ENCODE results near the gene ONECUT2. TPM values are rescaled to one million over a fixed set of nuclear protein-coding genes. Genes with fewer than 3 reads are reported as not detected.

Gene ONECUT2
- total and polyA plus RNA-seq, 4 donors = 1.8 to 5.7 (median 4.6) TPM

DNA sequence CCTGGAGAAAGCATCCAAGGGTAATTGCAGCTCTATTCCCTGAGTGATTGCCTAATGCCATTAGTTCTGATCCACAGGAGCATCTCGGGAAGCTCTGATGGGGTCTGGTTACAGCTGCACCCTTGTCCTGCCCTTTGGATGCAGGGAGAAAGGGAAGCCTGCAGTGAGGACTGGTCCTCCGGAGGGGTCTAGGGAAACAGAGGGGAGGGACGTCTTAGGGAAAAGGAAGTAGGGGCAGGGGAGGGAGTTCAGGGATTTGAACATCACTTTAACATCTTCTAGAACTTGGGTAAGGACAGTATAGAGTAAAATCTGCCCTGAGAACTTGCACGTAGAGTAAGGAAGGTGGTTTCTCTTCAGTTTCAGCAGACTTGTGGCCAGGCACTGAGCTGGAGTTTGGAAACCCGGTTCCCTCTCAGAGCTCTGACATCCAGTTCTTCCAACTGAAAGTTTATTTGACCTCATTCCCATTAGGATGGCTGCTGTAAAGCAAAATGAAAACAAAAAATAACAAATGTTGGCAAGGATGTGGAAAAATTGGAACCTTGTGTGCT lies 20.5 kb downstream of the ONECUT2 start:
- no peak overlapping the region for H3K9ac ChIP-seq (ENCODE audit: low read depth in 1 of 2, low read length in 2 of 2)
- no peak overlapping the region for H3K4me3 ChIP-seq (ENCODE audit: low read depth in 1 of 3, low read length in 3 of 3)
- DNase-seq (ENCODE audit: low spot score) = no peak
- H3K27ac ChIP-seq (ENCODE audit: low read depth in 1 of 2, low read length in 2 of 2) = no peak overlapping the region
- H3K36me3 ChIP-seq (ENCODE audit: control insufficient read depth in 4 of 4, insufficient read depth in 3 of 4, low read depth in 1 of 4, low read length in 3 of 4) = peaks cover 0 to 3% (median 0%) of the 10 kb centered on the region in 4 donors
- peaks cover 0 to 3% (median 1%) of the 10 kb centered on the region in 4 donors for H3K4me1 ChIP-seq (ENCODE audit: control insufficient read depth in 4 of 4, insufficient read depth in 4 of 4, low read length in 3 of 4)
- H3K9me3 ChIP-seq (ENCODE audit: control insufficient read depth in 4 of 4, low read length in 3 of 4) = no peaks in the 10 kb centered on the region
- no peaks in the 10 kb centered on the region for H3K27me3 ChIP-seq (ENCODE audit: control insufficient read depth in 4 of 4, insufficient read depth in 4 of 4, low read length in 3 of 4)
- TF ChIP-seq, protein P1, sequence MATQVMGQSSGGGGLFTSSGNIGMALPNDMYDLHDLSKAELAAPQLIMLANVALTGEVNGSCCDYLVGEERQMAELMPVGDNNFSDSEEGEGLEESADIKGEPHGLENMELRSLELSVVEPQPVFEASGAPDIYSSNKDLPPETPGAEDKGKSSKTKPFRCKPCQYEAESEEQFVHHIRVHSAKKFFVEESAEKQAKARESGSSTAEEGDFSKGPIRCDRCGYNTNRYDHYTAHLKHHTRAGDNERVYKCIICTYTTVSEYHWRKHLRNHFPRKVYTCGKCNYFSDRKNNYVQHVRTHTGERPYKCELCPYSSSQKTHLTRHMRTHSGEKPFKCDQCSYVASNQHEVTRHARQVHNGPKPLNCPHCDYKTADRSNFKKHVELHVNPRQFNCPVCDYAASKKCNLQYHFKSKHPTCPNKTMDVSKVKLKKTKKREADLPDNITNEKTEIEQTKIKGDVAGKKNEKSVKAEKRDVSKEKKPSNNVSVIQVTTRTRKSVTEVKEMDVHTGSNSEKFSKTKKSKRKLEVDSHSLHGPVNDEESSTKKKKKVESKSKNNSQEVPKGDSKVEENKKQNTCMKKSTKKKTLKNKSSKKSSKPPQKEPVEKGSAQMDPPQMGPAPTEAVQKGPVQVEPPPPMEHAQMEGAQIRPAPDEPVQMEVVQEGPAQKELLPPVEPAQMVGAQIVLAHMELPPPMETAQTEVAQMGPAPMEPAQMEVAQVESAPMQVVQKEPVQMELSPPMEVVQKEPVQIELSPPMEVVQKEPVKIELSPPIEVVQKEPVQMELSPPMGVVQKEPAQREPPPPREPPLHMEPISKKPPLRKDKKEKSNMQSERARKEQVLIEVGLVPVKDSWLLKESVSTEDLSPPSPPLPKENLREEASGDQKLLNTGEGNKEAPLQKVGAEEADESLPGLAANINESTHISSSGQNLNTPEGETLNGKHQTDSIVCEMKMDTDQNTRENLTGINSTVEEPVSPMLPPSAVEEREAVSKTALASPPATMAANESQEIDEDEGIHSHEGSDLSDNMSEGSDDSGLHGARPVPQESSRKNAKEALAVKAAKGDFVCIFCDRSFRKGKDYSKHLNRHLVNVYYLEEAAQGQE (IDR thresholded peaks at IDR 0.05) = no peak
- TF ChIP-seq HNF4G (IDR thresholded peaks at IDR 0.05) (no peak), FOXA1 (IDR thresholded peaks at IDR 0.05) (no peak), EGR1 (IDR thresholded peaks at IDR 0.05; ENCODE audit: low read depth in 2 of 2) (no peak), NR2F2 (IDR thresholded peaks at IDR 0.05) (no peak), YY1 (IDR thresholded peaks at IDR 0.05) (no peak), TAF1 (conservative IDR thresholded peaks at IDR 0.05) (no peak), GABPA (IDR thresholded peaks at IDR 0.05 in 1 of 2, conservative IDR thresholded peaks at IDR 0.05 in 1 of 2) (no peak), JUND (IDR thresholded peaks at IDR 0.05) (no peak), RAD21 (IDR thresholded peaks at IDR 0.05) (no peak), HNF4A (conservative IDR thresholded peaks at IDR 0.05) (no peak), FOXA2 (IDR thresholded peaks at IDR 0.05) (no peak)
- TF ChIP-seq, protein P2, sequence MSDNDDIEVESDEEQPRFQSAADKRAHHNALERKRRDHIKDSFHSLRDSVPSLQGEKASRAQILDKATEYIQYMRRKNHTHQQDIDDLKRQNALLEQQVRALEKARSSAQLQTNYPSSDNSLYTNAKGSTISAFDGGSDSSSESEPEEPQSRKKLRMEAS (IDR thresholded peaks at IDR 0.05) = no peak
- TF ChIP-seq, protein P3, sequence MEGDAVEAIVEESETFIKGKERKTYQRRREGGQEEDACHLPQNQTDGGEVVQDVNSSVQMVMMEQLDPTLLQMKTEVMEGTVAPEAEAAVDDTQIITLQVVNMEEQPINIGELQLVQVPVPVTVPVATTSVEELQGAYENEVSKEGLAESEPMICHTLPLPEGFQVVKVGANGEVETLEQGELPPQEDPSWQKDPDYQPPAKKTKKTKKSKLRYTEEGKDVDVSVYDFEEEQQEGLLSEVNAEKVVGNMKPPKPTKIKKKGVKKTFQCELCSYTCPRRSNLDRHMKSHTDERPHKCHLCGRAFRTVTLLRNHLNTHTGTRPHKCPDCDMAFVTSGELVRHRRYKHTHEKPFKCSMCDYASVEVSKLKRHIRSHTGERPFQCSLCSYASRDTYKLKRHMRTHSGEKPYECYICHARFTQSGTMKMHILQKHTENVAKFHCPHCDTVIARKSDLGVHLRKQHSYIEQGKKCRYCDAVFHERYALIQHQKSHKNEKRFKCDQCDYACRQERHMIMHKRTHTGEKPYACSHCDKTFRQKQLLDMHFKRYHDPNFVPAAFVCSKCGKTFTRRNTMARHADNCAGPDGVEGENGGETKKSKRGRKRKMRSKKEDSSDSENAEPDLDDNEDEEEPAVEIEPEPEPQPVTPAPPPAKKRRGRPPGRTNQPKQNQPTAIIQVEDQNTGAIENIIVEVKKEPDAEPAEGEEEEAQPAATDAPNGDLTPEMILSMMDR (IDR thresholded peaks at IDR 0.05; ENCODE audit: low read depth, low read length, missing input control) = no peak
- TF ChIP-seq, protein P4, sequence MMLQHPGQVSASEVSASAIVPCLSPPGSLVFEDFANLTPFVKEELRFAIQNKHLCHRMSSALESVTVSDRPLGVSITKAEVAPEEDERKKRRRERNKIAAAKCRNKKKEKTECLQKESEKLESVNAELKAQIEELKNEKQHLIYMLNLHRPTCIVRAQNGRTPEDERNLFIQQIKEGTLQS (IDR thresholded peaks at IDR 0.05) = no peak
- TF ChIP-seq, protein P5, sequence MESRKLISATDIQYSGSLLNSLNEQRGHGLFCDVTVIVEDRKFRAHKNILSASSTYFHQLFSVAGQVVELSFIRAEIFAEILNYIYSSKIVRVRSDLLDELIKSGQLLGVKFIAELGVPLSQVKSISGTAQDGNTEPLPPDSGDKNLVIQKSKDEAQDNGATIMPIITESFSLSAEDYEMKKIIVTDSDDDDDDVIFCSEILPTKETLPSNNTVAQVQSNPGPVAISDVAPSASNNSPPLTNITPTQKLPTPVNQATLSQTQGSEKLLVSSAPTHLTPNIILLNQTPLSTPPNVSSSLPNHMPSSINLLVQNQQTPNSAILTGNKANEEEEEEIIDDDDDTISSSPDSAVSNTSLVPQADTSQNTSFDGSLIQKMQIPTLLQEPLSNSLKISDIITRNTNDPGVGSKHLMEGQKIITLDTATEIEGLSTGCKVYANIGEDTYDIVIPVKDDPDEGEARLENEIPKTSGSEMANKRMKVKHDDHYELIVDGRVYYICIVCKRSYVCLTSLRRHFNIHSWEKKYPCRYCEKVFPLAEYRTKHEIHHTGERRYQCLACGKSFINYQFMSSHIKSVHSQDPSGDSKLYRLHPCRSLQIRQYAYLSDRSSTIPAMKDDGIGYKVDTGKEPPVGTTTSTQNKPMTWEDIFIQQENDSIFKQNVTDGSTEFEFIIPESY (IDR thresholded peaks at IDR 0.05) = no peak
- 83% methylated on average over 5 of the region's 5 CpGs for WGBS
